Measurements from ENCODE around the gene HNRNPC. TPM values are rescaled to one million over a fixed set of nuclear protein-coding genes. Genes with fewer than 3 reads are reported as not detected.

HNRNPC gene
- total RNA-seq (ENCODE audit: low replicate concordance), result 607 and 733 TPM in 2 replicates

DNA sequence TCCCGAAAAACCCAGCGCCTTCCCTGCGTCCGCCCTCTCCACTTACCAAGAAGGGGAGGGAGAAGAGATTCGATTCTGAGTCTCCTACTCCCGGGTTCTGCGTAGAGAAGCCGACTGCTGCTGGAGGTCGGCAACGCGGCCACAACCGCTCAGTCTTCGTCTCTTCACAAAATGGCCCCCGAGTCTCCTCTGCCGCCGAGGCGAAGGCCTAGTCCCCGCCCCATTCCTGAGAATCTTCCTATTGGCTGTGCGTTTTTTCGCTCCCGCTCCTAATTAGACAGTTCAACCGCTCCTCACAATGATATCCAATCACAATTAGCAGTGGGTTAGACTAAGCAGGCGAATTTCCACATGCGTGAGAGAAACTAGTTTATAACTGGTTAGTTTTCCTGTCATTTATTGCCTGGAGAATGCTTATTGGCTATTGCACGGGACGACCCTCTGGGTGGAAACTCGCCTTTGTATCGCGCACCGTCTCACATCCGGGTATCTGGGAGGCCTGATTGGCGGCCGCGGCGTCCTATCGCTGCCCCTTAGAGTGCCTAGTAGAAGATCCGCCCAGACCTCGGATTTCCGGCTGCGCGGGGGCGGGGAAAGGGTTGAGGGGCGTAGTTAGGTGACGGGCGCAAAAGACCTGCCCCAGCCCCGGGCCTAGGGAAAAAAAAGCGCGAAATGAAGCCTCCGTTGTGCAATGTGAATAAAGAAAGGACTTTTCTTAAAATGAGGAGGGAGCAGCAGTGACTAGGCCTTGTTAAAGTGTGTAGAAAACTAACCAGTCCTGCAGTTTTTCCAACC lies at the start of gene HNRNPC:
HNRNPC (minus strand) TSS at position 191 of the 795 bp plus-strand sequence. CDS start 35,249 bp downstream, outside the sequence.

GRCh38 chr14:21279783-21280182 lies 10.5 kb upstream of the HNRNPC start, which contains the start of gene RPGRIP1:
TSS of gene RPGRIP1 (plus strand) at chr14:21280083. CDS start at chr14:21287977, 7,894 bp downstream.

Other genes with a start within 250 kb of the HNRNPC start
- 1.9 and 2.3 TPM in 2 replicates for gene NDRG2, start 244.4 kb downstream of the HNRNPC start, total RNA-seq (ENCODE audit: low replicate concordance)
- gene TPPP2, start 239.2 kb downstream of the HNRNPC start, total RNA-seq (ENCODE audit: low replicate concordance), result not detected in 2 replicates
- gene RNASE13, start 234.6 kb downstream of the HNRNPC start, total RNA-seq (ENCODE audit: low replicate concordance), result not detected in 2 replicates
- gene RNASE7, start 227.1 kb downstream of the HNRNPC start, total RNA-seq (ENCODE audit: low replicate concordance), result not detected in 2 replicates
- gene RNASE8, start 211.6 kb downstream of the HNRNPC start, total RNA-seq (ENCODE audit: low replicate concordance), result not detected in 2 replicates
- 26.4 and 32.6 TPM in 2 replicates for gene ARHGEF40, start 199.1 kb downstream of the HNRNPC start, total RNA-seq (ENCODE audit: low replicate concordance)
- 1.8 and 2.3 TPM in 2 replicates for gene ZNF219, start 170.8 kb downstream of the HNRNPC start, total RNA-seq (ENCODE audit: low replicate concordance)
- 0.08 TPM in 1 of 2 replicates, not detected in the other for gene TMEM253, start 168.4 kb downstream of the HNRNPC start, total RNA-seq (ENCODE audit: low replicate concordance)
- gene OR5AU1, start 113.4 kb downstream of the HNRNPC start, total RNA-seq (ENCODE audit: low replicate concordance), result not detected in 2 replicates
- gene RPGRIP1, start 10.6 kb upstream of the HNRNPC start, total RNA-seq (ENCODE audit: low replicate concordance), result under 0.01 TPM in 1 of 2 replicates, not detected in the other
- gene SUPT16H, start 114.6 kb upstream of the HNRNPC start, total RNA-seq (ENCODE audit: low replicate concordance), result 59.1 and 84.8 TPM in 2 replicates
- gene CHD8, start 186.7 kb upstream of the HNRNPC start, total RNA-seq (ENCODE audit: low replicate concordance), result 41.4 and 44.1 TPM in 2 replicates
- 24.8 and 30.1 TPM in 2 replicates for gene RAB2B, start 207.5 kb upstream of the HNRNPC start, total RNA-seq (ENCODE audit: low replicate concordance)
- 21.1 and 23.2 TPM in 2 replicates for gene TOX4, start 207.8 kb upstream of the HNRNPC start, total RNA-seq (ENCODE audit: low replicate concordance)
- gene METTL3, start 241.9 kb upstream of the HNRNPC start, total RNA-seq (ENCODE audit: low replicate concordance), result 48.4 and 68.7 TPM in 2 replicates